ENCODE data around the gene TUT1.
"Not testable (repeated sequence)": the region's sequence is repeated elsewhere in the genome, so short reads cannot be mapped to it uniquely, and the experiment has no call there.

TUT1 gene, protein sequence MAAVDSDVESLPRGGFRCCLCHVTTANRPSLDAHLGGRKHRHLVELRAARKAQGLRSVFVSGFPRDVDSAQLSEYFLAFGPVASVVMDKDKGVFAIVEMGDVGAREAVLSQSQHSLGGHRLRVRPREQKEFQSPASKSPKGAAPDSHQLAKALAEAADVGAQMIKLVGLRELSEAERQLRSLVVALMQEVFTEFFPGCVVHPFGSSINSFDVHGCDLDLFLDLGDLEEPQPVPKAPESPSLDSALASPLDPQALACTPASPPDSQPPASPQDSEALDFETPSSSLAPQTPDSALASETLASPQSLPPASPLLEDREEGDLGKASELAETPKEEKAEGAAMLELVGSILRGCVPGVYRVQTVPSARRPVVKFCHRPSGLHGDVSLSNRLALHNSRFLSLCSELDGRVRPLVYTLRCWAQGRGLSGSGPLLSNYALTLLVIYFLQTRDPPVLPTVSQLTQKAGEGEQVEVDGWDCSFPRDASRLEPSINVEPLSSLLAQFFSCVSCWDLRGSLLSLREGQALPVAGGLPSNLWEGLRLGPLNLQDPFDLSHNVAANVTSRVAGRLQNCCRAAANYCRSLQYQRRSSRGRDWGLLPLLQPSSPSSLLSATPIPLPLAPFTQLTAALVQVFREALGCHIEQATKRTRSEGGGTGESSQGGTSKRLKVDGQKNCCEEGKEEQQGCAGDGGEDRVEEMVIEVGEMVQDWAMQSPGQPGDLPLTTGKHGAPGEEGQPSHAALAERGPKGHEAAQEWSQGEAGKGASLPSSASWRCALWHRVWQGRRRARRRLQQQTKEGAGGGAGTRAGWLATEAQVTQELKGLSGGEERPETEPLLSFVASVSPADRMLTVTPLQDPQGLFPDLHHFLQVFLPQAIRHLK

DNA sequence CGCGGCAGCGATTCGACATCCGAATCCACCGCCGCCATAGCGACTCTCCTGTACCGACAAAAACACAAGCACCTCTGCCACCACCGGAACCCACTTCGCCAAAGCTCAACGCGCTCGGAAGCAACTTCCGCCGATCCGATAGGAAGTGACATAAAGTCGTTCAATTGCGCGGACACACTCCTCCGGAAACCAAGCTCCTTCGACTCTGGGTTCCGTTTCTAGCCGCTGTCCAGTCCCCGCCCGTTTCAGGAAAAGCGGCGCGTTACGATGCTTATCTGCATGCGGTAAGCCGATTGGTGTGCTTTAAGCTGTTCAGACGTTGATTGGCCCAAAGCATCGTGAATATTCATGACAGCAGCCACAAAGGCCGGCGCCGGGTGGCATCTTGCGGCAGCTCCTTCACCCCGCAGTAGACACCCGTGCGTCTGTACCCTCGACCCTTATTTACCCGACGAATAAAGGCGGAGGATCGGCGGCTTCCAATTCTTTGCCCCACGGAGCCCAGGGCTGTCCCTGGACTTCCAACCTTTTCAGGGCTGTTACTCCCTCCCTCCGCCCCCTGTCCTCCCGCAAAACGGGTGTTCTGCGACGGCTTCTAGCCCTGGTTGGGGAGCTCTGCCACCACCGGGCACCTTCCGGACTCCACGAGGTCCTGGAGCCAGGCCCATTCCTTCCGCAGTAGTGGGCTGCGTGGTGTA, at the start of gene TUT1:
TUT1 (minus strand) TSS at position 76 of the 698 bp plus-strand sequence; CDS start at position 38, 38 bp downstream.
- in situ Hi-C loops (cut with HindIII; ENCODE audit: low sequenced_read_pairs): no loop called here

DNA sequence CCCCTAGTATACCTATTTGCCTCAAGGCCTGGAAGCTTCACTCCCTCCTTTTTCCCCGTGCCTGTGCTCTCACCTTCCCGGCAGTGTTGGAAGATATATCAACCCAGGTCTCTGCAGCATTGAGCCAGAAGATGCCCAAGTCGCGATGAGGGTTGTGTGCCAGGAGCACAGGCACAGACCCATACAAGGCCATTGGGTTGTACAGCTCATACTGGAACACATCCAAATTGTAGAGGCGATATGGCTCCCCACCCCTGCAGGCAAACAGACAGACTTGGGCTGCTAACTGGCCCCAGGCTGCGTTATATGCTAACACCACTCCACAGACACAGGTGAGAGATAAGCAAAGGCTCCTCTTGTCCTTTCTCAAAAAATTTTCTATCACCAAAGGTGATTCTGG, 41.2 kb upstream of the TUT1 start:
- in situ Hi-C loops (cut with HindIII; ENCODE audit: low sequenced_read_pairs): no loop called here

DNA sequence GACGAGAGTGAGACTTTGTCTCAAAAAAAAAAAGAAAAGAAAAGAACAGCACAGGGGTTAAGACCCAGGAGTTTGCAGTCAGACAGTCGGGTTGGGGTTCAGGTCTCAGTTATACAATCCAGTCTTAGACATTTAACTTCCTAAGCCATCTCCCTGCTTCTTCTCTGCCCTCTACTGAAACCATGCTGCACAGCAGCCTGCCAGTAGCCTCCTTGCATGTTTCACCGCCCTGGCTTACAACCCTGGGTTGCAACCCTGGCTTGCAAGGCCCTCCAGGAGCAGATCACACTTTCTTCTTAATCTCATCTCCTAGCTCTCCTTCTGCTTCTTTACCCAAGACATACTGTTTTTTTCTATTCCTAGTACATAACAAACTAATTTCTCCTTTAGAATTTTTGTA, 36.4 kb upstream of the TUT1 start:
- in situ Hi-C loops (cut with HindIII; ENCODE audit: low sequenced_read_pairs): no loop called here

DNA sequence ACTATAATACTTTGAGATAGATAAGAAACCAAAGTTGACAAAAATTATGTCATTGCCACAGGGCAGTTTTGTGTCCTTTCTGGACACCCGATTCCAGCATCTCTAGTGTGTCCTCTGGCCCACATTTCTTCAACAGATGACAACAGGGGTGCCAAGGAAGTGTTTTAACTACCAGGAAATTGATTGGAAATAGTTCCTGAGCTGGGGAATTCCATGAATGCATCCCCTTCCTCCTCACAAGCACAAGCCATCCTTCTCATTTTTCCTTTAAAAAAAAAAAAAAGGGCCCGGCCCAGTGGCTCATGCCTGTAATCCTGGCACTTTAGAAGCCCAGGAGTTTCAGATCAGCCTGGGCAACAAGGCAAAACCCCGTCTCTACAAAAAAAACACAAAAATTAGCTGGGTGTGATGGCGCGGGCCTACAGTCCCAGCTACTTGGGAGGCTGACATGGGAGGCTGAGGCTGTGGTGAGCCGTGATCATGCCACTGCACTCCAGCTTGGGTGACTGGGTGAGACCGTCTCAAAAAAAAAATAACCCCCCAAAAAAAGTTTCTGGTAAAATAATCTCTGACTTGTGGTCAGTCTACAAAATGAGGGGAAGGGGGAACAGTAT, 31.3 kb upstream of the TUT1 start:
- in situ Hi-C loops (cut with HindIII; ENCODE audit: low sequenced_read_pairs): no loop called here

DNA sequence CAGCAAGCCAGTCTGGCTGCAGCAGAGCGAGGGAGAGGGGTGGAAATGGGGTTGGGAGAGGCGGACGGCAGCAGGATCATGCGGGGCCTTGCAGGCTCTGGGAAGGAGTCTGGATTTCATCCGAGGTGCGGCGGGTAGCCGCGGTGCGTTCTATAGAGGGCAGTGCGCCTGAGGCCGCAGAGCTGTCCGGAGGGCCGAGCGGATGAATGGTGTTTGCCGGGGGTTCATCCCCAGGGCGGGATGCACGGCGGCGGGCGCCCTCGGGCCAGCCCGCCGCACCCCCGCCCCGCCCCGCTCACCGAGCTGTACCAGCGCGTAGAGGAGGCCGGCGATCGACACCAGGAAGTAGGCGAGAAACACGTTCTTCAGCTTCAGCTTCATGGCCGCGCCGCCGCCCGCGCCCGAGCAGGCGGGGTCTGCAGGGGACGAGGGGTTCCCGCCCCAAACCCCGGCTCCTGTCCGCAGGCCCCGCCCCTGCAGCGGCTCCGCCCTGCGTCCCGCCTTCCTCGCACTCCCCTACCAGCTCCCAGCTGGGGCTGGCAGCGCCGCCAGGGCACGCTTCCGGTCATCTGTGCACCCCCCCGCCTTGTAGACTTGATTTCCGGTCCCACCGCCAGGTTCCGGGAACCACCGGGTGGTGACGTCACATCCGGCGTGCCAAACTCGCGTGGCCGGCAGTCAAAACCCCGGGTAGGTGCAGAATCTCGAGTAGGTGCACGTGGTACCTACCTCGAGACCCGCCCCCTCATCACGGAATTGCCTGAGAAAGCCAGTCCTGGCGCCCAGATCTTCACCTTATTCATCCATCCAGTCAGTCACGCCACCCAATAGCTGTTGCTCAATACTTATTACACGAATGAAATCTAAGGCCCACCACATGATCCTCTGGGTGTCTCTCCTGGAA, 30.5 kb upstream of the TUT1 start, which contains the start of gene B3GAT3:
B3GAT3 (minus strand) TSS at position 420 of the 904 bp plus-strand sequence; CDS start at position 381, 39 bp downstream.
- in situ Hi-C loops (cut with HindIII; ENCODE audit: low sequenced_read_pairs): no loop called here

DNA sequence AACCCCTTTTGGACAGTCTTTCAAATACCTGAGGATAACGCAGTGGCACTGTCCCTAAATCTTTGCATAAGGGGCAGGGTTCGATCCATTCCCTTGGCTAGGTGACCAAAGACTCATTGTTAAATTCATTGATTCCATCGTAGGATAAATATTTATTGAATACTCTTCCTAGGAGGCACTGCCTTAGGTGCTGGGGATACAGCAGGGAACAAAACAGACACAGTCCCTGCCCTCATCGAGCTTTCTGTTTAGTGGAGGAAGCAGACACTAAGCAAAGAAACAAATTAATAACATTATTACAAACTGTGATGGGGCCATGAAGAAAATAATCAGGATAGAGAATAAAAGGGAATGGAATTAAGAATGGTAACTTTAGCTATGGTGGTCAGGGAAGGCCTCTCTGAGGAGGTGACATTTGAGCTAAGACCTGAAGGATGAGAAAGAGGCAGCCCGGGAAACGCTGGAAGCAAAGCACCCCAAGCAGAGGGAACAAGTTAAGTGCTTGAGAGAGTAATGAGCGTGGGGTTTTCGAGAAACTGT, 29.8 kb upstream of the TUT1 start:
- in situ Hi-C loops (cut with HindIII; ENCODE audit: low sequenced_read_pairs): no loop called here

DNA sequence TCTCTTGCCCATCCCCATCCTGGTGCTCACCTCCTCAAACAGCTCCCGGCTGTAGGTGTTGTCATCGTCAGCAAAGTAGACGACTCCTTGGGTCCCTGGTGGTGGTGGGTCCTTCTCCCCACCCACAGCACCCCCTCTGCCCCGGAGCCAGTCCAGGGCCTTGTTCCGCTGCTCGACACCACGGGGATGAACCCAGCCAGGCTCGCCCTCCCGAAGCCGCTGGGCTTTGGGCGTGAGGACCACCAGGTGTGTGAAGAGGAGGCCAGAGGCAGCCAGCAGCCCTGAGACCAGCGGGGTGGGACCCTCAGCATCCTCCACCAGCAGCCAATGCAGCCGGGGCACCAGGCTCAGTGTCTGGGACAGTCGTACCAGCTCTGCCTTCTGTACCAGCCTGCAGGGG, 25.6 kb upstream of the TUT1 start:
- in situ Hi-C loops (cut with HindIII; ENCODE audit: low sequenced_read_pairs): not testable (repeated sequence)

DNA sequence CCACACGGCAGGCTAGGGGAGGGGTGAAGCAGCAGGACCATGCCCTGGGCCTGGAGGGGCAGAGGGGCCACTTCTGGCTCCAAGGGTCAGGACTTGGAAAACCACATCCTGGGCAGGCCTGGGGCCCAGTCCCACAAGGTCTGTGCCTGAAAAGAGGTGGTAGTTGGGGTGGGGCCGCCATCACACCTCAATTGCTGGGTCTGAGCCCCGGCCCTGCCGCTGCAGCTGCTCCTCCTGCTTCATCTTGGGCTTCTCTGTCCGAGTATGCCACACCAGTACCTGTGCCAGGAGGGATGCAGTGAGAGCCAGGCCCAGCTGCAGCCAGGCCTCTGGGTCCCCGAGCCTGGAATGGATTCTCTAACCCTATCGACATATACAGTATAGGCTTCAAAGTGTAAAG, 24.2 kb upstream of the TUT1 start:
- in situ Hi-C loops (cut with HindIII; ENCODE audit: low sequenced_read_pairs): no loop called here

DNA sequence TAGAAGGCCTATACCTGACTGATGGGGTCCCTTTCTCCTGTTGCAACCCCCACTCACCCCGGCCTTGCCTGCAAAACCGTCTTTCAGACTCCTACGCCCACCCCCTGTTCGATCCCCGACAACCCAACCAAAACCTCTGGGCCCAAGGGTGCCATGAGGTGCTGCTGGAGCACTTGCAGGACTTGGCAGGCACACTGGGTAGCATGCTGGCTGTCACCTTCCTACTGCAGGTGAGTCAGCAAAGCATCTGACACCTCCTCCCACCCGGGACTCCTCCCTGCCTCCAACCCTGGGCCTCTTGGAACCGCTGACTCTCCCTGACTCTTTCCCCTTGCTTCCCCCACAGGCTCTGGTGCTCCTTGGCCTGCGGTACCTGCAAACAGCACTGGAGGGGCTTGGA, 23.0 kb upstream of the TUT1 start:
- in situ Hi-C loops (cut with HindIII; ENCODE audit: low sequenced_read_pairs): no loop called here

DNA sequence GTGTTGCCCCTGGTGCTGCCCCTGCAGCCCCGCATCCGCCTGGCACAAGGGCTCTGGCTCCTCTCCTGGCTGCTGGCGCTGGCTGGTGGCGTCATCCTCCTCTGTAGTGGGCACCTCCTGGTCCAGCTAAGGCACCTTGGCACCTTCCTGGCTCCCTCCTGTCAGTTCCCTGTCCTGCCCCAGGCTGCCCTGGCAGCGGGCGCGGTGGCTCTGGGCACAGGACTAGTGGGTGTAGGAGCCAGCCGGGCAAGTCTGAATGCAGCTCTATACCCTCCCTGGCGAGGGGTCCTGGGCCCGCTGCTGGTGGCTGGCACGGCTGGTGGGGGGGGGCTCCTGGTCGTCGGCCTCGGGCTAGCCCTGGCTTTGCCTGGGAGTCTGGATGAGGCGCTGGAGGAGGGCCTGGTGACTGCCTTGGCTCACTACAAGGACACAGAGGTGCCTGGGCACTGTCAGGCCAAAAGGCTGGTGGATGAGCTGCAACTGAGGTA, 22.0 kb upstream of the TUT1 start:
- in situ Hi-C loops (cut with HindIII; ENCODE audit: low sequenced_read_pairs): no loop called here

DNA sequence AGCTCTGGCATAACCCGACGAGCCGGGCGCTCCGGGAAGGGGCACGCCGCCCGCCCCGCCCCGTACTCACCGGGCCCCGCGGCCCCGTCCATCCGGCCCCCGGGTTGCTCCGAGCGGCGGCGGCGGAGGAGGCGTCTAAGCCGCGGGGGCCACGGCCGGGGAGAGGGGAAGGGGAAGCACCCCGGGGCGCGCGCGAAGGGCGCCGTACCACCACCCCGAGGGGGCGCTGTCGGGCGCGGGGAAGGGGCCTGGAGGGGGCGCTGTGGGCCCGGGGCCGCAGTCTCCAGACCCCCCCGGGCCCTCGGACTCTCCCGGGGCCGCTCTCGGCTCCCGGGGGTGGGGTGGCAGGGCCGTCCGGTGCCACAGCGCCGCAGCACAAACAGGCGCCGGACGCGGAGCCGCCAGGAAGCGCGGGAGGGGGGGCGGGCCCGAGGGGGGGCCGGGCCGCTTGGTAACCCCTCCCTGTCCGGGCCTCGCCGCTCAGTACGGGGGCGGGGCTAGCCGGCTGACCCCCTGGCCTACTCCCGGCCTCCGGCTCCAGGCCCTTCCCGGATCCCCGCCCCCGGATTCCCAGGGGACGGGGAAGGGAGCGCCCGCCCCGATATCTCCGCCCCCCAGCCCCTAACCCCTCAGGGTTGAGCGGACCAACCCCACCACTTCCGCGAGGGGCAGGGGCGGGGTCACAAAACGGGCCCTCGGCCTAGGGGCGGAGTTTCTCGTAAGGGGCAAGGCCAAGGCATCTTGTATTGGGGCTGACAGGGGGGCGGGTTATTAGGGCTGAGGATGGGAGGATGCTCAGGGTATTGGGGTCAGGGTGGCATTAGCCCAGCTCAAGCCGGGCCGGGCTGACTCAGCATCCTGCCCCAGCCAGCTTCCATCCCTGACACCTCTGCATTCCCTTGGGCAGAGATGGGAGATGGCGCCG, 21.3 kb upstream of the TUT1 start, which contains the start of the genes EML3 and ROM1:
EML3 (minus strand) TSS at position 410 of the 925 bp plus-strand sequence; CDS start at position 92, 318 bp downstream.
ROM1 (plus strand) TSS at position 892 of the 925 bp plus-strand sequence; CDS start at position 917, 25 bp downstream.
- in situ Hi-C loops (cut with HindIII; ENCODE audit: low sequenced_read_pairs): no loop called here

DNA sequence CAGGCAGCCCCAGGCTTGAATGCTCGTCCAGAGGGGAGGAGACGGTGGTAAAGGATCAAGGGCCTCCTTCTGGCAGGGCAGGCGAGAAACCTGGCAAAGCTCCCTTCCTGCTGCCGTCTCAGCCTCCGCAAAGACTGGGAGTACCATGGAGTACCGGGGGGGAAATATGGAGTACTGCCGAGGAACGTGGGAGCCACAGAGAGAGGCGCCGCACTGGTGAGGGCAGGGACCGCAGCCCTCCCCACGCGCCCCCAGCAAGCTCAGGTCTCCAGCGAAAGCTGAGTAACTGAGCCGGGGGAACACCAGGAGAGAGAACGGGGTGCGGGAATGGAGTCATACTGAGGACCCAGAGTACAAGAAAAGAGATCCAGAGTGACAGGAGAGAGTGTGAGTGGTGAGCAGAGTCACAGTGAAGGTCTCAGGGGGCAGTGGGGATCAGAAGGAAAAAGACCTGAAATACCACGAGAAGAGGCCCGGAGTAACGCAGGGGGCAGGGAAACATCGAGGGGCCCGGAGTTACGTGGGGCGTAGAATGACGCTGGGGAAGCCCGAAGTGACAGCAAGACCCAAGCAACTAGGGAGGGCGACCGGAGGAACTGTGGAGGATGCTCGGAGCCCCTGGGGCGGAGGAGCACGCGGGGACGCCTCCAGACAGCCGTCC, 20.5 kb upstream of the TUT1 start:
- in situ Hi-C loops (cut with HindIII; ENCODE audit: low sequenced_read_pairs): no loop called here

DNA sequence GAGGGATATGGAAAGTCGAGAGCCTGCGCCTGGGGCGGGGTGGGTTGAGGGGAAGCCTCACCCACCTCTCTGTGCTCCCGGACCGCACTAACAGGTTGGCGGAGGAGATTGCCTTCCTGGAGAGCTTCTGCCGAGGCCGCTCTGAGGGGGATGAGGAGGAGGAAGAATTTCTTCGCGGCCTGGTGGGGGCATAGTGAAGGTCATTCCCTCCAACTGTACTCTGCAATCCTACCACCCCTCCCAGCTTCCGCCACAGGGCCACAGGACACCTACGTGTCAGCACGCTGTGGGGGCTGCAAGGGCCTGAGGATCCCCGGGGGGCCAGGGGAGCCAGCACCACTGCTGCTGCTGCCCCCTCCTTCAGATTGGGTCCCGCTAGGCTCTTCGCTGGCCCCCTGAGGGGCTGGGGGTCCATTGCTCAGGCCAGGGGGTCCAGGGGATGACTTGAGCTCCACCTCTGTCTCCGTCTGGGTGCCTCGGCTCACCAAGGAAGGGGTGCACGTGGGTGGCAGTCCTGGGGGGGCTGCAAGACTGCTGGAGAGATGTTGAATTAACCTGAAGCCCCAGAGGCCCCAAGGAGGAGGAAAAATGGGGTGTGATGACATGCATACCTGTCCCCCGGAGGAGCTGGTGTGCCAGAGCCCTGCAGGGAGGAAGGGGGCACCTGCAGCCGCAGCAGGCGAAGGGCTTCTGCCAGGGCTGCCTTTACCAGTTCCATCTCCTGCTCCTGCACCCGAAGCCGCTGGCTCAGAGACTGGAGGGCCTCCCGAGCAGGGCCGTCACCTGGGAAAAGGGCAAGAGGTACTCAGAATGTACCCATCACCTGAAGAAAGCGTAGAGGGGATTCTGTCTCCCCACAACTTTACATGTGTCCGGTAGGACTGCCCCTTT, 19.7 kb upstream of the TUT1 start:
- in situ Hi-C loops (cut with HindIII; ENCODE audit: low sequenced_read_pairs): no loop called here

DNA sequence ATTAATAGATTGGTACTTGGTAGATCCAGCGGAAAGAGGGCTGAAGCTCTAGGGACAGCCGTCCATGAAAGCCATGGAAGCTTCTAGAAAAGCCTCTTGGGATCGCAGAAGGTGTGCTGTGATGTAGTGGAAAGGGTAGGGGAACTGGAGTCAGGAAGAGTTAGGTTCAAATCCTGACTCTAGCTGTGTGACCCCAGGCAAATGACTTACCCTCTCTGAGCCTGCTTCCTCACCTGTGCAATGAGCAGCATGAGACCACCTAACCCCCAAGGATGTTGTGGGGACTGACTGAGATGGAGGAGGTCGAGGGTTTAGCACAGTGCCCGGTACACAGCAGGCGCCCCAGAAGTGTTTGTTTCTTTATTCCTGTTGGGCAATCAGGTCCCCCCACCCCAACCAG, 19.1 kb upstream of the TUT1 start:
- in situ Hi-C loops (cut with HindIII; ENCODE audit: low sequenced_read_pairs): no loop called here

DNA sequence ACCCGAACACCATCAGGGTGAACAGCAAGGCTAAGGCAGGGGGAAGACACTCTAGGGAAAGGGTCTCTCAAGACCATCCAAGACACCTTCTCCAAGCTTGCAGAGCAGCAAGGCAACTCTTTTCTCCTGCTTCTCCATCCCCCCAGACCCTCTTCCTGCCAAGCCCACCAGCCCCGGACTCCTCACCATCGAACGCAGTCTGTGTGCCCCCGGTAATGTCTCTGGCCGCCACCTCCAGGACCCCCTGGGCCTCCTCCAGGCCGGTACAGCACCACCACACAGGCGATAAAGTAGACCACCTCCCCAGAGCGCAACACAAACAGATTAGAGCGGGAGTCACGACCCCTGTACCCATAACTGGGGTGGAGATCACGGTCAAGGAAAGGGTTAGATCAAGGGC, 17.5 kb upstream of the TUT1 start:
- in situ Hi-C loops (cut with HindIII; ENCODE audit: low sequenced_read_pairs): no loop called here

DNA sequence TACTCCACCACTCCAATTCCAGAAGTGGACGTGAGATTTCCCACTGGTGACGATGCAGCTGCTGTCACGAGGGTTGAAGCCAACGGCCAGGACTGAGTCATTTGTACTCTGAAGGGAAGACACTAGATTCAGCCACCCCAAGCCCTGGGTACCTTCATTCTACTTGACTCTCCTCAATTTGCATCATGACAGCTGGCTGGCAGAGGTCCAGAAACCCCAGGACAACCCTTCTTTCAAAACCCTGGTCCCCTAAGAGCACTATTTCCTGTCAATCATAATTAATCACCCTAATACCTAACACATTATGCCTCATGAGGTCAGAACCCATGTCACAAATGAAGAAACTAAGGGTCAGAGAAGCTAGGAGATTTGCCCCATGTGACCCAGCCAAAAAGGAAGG, 16.4 kb upstream of the TUT1 start:
- in situ Hi-C loops (cut with HindIII; ENCODE audit: low sequenced_read_pairs): no loop called here

DNA sequence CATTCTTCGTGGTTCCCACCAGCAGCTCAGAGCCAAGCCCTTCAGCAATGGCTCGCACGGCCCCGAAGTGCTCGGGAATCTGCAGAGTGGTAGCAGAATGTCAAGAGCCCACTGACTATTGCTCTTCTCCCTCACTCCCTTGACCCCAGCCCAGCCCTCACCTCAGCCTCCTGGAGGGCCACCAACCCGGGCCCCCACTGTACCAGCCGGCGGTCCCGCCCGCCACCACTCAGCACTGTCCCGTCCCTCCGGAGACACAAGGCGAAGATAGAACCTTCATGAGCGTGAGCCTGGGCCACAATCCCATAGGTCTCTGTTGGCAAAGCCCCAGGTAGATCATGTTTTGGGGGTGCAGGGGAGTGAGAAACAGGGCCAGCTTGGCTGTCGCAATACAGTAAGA, 14.6 kb upstream of the TUT1 start:
- in situ Hi-C loops (cut with HindIII; ENCODE audit: low sequenced_read_pairs): no loop called here

Data from DLD1 (cell line).